ENCODE measurements around the gene TNIK.

Gene TNIK

GRCh38 chr3:171057072-171057471 is 403.1 kb downstream of the TNIK start:
- DNase-seq = no peak

DNA sequence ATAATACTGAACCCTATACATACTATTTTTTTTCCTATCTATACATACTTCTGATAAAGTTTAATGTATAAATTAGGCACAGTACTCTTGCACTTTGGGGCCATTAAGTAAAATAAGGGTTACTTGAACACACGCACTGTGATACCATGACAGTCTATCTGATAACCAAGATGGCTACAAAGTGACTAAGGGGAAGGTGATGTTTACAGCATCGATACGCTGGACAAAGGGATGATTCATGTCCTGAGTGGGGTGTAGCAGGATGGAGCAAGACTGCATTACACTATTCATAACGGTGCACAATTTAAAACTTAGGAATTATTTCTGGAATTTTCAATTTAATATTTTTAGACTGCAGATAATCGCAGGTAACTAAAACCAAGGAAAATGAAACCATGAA is 403.7 kb downstream of the TNIK start:
- DNase-seq = no peak

- DNase-seq = no peak
Observed at GRCh38 chr3:171055336-171056178, 404.6 kb downstream of the TNIK start.

DNA sequence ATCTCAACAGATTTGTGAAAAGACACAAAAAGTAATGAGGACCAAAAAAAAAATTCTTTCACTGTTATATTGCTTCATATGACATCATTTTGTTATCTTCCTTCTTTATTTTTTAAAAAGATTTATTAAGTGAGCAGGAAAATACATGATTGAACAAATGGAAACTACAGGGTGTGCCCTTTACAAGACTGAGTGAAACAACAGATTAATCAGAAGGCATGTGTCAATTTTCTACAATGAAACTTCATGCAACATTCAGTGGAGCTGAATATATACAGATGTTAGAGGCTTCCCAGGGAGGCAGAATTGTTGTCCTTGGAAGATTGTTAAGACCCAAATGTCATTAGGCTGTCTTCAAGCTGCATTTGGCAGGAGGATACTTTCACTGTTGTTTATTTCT is 405.3 kb downstream of the TNIK start:
- DNase-seq = no peak

DNA sequence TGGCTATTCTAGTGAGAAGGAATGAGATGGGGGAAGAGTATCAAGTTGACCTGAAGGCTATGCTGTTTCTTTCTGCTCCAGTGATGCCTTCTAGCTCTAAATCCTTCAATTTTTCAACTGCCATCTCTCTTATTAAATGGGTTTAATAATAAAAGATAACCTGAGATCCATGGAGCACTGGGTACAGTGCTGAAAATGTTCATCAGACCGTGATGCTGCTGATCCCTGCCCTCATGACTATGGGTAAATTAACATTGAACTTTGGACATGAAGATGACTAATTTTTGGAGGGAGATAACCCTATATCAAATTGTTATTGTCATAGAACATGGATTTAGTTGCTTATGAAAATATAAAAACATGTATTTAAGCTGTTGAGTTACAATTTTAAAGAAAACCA is 406.0 kb downstream of the TNIK start:
- no peak for DNase-seq

DNA sequence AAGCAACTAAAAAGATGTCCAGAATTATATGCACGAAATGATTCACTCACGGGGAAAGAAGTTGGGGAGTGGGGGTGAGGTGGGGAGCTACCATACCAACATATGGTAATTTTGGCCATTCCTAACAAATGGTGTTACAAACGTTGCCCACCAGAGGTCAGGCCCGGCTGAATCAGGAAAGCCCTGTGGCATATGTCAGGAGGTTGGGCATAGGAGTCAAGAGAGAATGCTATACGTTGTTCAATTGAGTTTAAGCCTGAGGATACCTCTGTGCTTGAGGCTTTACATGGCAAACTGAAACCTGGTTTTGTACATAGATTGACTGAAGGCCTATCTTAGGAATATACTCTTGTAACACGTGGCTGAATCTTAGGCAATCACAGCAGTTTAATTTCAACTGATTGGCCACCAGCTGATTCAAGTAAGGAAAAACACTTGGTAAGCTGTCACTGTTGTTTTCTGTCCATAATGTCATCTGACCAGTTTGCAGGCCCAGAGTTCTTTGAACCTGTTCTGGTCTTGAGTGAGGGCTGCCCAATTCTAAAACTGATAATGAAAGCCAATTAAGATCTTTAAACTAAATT is 410.3 kb downstream of the TNIK start:
- DNase-seq = peak; percentile 20

DNA sequence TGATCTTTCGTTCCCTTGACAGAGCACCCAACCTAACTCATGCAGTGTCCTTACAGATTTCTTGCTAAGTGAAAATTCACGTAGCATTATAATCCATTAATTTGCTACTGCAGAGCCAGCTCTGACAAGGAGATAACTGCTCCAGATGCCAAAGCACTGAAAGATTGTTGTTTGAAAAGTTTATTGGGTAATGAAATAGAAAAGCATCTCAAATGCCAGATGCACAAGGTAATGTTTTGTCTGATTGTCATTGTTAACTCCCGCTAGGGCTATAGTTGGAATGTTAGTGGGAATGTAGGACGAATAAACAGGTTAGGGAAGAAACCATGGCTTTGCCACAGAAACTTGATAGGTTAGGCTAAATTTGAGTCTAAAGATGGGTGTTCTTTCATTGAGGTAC is 413.4 kb downstream of the TNIK start:
- no peak for DNase-seq

DNA sequence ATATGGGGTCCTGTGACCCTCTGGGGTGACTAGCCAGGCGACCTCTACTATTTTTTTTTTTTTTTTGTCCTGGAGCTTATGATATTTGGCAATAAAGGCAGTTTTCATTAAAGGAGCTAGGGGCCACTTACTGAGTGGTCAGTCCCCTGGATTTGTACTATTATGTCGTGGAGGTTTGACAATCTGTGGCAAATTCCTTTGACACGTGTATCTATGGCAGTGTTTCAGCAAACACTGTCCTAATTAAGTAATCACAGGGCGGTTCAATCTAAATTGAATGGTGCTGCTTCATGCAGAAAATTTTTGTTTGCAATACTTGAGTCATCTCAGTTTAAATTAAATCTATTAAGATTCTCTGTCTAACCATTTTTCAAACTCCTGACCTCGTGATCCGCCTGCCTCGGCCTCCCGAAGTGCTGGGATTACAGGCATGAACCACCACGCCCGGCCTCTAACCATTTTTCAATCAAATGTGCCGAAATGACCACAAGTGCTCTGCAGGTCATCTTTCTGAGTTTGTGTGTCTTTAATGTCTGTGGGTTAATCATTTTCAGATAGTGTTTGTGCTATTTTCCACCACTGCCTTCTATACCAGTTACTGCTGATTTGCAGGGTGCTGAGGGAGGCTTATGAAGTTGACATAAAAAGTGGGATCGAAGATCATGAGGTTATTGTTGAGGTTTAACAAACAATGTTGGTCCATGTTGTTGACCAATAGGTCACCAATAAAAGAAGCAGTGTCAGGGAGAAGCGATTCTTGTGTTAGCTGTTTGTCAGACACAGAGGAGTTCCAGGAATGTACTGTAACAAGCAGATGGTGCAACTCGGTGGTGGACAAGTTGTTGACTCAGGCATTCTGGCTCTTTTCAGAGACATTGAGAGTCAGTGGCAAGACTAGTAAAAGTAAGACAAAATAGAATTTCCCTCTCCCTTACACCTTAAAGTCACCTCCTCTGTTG is 415.1 kb downstream of the TNIK start:
- no peak for DNase-seq

DNA sequence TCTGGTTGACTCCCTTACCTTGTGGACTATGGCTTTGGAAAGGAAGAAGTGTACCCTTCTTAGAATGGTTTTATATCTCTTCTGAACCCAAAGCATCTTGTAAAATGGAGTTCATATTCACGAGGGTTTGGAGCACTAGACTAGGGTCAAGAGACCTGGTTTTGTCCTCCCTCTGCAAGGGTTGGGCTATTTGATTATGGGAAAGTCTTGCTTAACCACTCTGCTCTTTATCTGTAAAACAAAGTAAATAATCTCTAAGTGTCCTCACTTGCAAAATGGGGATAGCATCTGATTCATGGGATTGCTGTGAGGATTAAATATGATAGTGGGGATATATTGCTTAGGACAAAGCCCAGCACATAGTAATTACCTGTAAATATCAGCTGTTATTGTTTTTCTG is 415.8 kb downstream of the TNIK start:
- no peak for DNase-seq

DNA sequence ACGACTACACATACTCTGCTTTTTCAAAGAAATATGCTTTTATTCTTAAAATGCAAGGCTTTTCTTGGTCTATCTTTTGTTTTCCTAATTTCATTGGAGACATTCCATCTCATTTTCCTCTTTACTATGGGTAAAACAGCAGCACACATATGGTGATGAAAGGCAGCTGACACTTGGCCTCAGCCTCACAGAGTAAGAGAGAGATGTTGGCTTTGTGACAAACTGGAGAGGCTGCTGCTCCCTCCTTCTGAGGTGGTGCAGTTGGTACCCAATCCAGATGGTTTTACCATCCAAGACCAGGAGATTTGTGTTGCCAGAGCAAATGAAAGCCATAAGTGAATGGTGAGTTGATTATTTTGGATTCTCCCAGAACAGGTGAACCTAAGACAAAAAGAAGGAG is 420.5 kb downstream of the TNIK start:
- DNase-seq = no peak

GRCh38 chr3:171038342-171038741 is 421.9 kb downstream of the TNIK start:
- no peak for DNase-seq

GRCh38 chr3:171028779-171029232 is 431.4 kb downstream of the TNIK start:
- no peak for DNase-seq

DNA sequence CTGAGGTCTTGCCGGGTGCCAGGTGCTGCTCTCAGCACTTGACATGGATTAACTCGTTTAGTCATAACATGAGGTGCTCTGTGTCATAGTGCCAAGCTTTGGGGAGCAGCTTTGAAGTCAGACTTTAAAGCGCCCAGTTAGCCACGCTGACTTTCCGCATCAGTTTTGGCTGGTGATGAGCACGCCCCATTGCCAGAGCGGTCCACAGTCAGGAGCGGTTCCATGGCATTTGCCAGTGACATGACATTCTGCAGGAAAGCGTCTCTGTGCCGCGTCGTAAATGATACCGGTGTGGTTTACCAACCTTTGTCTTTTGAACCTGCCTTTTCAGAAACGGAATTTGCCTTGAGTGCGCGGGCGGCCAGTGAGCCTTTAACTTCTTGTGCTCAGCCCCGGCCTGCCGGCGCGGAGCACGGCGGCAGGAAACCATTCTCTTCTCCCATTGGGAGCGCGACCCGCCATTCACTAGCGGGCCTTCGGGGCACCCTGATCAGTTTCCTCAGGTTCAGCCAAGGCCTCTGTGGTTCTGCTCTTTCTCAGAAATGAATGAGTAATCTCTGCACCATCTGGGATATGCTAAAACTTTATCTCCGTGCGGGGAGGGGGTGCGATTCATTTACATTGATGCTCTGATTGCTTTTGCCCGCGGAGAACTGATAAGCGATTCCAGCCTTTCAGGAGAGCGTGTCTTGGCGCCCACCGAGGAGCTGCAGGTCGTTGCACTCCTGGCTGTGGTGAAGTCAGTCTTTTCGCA is 432.0 kb downstream of the TNIK start:
- DNase-seq = no peak

DNA sequence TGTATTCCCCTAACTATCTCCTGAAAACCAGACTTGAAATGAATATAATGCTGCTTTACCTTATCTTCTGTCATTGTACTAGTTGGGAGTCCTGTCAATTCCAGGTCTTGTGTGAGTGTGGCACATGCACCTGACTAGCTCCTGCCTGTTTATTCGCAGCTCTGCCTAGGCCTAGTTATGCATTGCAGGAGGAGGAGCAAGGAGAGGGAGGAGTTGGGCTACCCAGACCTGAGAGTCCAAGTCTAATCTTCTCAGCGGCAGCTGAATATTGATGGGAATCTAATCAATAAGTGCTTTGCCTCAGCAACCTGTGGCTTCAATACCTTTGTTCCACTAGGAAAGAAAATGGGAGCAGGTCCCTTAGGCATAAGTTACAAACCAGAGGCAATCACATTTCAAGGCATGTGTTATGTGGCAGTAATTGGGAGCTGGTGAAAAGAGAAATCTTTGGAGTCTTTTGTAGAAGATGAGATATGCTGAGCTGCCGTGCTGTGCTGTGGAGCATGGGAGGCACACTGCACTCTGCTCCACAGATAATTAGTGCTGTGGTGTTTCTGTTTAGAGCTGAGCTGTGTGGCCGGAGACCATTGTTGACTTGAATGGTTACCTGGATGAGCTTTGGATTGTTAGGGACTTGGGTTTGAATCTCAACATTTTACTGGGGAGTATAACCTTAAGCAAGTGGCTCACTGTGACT is 433.5 kb downstream of the TNIK start, which contains the start of gene SLC2A2:
Gene SLC2A2 (minus strand): TSS at position 124 of the 697 bp plus-strand sequence. CDS start 50 bp downstream, at position 74.
- DNase-seq = no peak

GRCh38 chr3:171023566-171023965 is 436.6 kb downstream of the TNIK start:
- no peak for DNase-seq

DNA sequence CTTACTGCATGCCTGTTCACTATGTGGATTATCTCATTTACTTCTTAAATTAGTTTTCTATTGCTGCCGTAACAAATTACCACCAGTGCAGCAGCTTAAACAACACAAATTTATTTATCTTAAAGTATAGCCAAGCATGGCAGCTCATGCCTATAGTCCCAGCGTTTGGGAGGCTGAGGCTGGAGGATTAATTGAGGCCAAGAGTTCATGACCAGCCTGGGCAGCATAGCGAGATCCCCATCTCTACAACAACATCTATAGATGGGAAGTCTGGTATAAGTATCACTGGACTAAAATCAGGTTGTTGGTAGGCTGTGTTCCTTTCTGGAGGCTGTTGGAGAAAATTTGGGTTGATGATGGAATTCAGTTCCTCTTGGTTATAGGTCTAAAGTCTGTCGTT is 438.8 kb downstream of the TNIK start:
- DNase-seq = no peak

DNA sequence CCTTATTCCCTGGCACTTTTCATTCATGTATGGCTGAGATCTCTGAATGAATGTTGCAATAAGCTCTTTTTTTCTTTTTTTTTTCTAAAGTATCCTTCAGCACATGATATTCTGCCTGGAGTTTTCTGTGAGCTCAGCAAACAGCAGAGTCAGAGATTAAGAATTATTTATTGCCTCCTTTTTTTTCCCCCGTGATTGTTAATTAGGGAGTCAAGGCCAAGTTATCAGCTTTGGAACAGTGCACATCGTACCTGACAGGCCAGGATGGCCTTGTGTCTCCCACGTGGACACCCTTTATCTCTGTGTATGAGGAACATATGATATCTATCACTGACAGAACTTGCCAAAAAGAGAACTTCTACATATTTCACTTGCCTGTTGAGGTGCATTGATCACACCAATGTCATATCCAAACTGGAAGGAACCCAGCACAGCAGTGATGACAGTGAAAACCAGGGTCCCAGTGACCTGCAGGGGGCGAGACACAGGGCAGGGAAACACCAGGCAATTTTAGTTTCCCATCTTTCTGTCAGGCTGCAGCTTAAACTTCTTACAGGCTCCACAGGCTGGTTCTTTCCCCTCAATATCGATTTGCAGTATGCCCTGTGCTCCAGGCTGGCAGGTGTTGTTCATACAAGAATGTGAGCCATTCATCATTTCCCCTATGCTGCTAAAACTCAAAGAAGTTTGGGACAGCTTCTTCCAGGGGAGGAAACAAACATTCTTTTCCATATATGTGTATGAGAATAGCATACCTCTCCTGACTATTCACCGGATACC is 441.9 kb downstream of the TNIK start:
- DNase-seq = no peak

GRCh38 chr3:171013822-171014748 is 446.1 kb downstream of the TNIK start:
- no peak for DNase-seq

DNA sequence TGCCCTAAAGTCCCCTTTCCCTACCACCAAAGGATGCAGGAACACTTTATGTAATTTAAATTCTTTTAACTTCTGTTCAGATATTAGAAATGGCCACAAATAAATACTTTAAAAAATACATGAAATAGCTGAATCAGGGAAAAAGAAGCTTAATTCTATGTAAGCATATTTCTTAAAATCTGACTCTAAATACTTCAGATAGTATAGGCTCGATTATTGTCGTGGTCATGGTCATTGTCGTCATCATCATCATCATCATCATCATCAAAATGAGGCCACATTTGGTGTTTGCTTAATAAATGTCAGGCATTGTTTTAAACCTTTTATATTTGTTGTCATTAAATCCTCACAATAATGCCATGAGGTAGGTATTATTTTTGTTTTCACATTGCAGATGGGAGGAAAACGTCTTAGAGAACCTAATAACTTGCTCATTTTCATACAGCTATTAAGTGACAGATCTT is 448.3 kb downstream of the TNIK start:
- DNase-seq = no peak
